Transverse colon (tissue), 4 donors: ENCODE data around the gene AOPEP.

Source experiments
- CTCF ChIP-seq, 5 experiments: fragments of 200-600 bp in 3 of 5; fragments of 450-650 bp in 2 of 5; sonication (generic) in 3 of 5; IDR thresholded peaks; 1 replicate in 2 of 5; 2 replicates in 3 of 5; pipeline ENCODE4 v1.5.1; 2016 to 2017; ENCODE audit warnings: antibody characterized with exemption in 5 of 5, inconsistent platforms in 3 of 5, mild to moderate bottlenecking in 2 of 5, moderate library complexity in 1 of 5
- EP300 ChIP-seq: sonication (generic); formaldehyde crosslinking; IDR thresholded peaks from one replicate; pipeline ENCODE4 v1.6.1; 2017; ENCODE audit warnings: antibody characterized with exemption, low read depth
- POLR2A ChIP-seq: fragments of 450-650 bp; IDR thresholded peaks from one replicate; pipeline ENCODE4 v1.6.1; 2016; ENCODE audit warnings: antibody characterized with exemption, mild to moderate bottlenecking, moderate library complexity
- POLR2AphosphoS5 ChIP-seq, 3 donors: sonication (generic); formaldehyde crosslinking; IDR thresholded peaks; one replicate each; pipeline ENCODE4 v1.6.1; 2016; ENCODE audit warnings: antibody characterized with exemption in 3 of 3

GRCh38 chr9:94934816-94935328, 208.4 kb downstream of the AOPEP start:
- TF ChIP-seq CTCF (IDR thresholded peaks at IDR 0.05), result no peak
- no peak for TF ChIP-seq POLR2A
- TF ChIP-seq EP300, result no peak
- no peak for TF ChIP-seq POLR2AphosphoS5 (IDR thresholded peaks at IDR 0.05)
